SHP77 treated with DMSO at 0.1 percent for 48 hours (cell line): ENCODE measurements around the gene TXN.
A peak's percentile ranks its signal among the peaks of the same experiment; 100 is the strongest.

ENCODE experiments used
- DNase-seq: peaks from one replicate; lab custom pipeline; 2025; lab: John Stamatoyannopoulos, UW

The TXN gene

DNA sequence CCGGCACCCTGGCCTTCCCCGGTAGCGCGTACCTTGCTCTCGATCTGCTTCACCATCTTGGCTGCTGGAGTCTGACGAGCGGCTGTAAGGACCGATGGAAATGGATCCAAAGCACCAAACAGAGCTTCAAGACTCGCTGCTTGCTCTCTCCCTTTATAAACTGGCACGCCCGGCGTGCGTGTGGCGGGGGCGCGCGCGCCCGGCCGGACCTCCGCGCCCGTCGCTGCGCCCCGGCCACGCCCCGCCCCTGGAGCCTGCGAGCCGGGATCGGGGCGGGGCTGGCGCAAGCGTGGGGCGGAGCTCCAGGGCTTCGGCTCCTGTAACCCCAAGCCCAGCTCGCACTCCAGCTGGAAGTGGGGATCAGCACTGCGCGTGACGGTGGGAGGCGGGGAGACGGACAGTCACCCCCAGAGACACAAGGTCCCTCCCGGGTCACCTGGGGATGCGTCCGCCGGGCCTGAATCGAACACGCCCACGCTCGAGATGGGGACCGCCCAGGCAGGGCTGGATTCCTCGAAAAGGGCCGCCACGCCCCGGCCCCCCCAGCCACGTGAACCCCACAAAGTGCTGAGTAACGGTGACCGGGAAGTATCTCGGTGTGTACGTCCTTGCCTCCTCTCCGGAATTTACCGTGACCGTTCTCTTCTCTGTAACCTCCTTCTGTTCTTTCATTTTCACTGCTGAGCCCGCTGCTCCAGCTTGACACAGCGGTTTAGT is at the start of gene TXN:
TXN (minus strand) TSS at position 128 of the 717 bp plus-strand sequence; CDS start at position 56, 72 bp downstream.
- peak; percentile 57 for DNase-seq

- DNase-seq = no peak
Measured at GRCh38 chr9:110303133-110303532, 46.8 kb upstream of the TXN start.

GRCh38 chr9:110298043-110298605 is 41.8 kb upstream of the TXN start:
- no peak for DNase-seq

DNA sequence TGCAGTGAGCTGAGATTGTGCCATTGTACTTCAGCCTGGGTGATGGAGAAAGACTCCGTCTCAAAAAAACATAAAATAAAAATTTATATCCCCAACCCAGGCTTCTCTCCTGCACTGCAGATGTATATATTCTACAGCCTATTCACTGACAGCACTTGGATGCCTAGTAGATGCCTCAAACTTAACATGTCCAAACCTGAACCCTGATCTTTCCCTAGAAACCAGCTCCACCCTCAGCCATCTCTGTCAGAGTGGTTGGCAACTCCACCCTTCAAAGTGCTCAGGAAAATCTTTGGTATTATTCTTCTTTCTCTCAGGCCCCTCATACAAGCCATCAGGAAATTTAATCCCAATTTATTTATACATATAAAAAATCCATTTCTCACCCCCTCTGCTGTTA is 36.9 kb upstream of the TXN start:
- DNase-seq = no peak

GRCh38 chr9:110291921-110292557 is 35.7 kb upstream of the TXN start:
- no peak for DNase-seq

- no peak for DNase-seq
Measured at GRCh38 chr9:110290001-110290400, 33.7 kb upstream of the TXN start.

- no peak for DNase-seq
Measured at GRCh38 chr9:110288503-110288902, 32.2 kb upstream of the TXN start.

GRCh38 chr9:110287289-110287680 is 31.0 kb upstream of the TXN start:
- DNase-seq = no peak

- no peak for DNase-seq
Measured at GRCh38 chr9:110284211-110284844, 28.0 kb upstream of the TXN start.

DNA sequence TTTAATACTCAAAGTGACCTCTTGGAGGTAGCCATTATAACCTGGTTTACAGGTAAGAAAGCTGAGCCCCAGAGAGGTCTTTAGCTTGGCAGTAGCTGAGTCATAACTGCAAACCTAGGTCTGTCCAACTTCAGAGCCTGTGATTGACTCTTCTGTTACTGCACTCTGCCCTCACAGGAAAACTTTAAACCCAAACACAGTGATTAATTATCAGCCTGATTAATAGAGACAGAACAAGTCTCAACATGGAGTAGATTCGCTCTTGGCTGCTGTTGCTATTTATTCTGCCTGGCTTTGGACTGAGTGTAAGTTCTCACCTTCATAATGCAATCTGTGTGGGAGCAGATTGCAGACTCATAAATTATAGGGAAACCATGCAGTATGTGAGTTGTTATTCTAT is 27.4 kb upstream of the TXN start:
- no peak for DNase-seq

DNA sequence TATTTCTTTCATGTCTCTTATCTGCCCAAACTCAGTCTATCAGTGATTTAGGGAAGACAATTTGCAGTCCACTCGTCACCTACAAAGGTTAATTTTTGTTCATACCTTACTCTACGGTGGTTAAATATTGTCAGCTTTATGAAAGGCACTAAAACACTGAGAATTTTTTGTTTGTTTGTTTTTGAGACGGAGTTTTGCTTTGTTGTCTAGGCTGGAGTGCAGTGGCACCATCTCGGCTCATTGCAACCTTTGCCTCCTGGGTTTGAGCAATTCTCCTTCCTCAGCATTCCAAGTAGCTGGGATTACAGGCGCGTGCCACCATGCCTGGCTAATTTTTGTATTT is 26.4 kb upstream of the TXN start:
- DNase-seq = no peak

GRCh38 chr9:110282018-110282738 is 25.9 kb upstream of the TXN start:
- no peak for DNase-seq

GRCh38 chr9:110278080-110278707 is 21.9 kb upstream of the TXN start:
- DNase-seq = no peak

GRCh38 chr9:110276781-110277180 is 20.5 kb upstream of the TXN start:
- DNase-seq = no peak

DNA sequence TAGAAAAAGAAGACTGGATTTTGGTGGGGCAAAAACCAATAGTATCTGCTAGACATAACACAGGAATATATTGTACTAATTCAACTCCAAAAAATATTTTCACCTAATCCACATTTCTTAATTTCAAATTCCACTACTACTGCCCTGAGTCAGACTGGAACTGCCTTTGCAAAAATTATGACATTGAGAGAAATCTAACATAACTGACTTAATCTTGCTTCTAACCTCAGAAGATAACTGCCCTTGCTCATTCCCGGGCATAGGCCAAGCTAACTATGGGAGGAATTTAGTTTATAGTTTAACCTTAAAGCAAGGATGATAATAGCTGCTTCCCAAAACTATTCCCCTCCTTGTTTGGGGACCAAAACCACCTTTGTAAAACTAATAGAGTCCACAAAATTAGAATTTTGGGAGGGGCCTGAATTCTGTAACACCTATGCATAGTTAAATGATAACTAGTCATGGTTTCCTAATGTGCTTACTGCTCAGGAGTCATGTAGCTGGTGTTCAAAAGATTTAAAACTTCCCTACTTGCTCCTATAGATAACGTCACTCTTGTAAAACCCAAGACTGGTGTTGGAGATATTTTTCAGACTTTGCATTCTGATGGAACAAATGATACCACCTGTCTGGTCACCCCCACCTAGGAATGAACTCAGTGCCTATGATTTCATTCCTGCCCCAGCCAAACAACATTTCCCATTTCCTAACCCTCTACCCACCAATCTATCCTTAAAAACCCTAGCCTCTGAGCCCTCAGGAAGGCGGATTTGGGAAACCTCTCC is 14.1 kb upstream of the TXN start:
- no peak for DNase-seq

- no peak for DNase-seq
Measured at GRCh38 chr9:110266795-110267194, 10.5 kb upstream of the TXN start.

GRCh38 chr9:110261632-110262031 is 5.3 kb upstream of the TXN start:
- DNase-seq = no peak

DNA sequence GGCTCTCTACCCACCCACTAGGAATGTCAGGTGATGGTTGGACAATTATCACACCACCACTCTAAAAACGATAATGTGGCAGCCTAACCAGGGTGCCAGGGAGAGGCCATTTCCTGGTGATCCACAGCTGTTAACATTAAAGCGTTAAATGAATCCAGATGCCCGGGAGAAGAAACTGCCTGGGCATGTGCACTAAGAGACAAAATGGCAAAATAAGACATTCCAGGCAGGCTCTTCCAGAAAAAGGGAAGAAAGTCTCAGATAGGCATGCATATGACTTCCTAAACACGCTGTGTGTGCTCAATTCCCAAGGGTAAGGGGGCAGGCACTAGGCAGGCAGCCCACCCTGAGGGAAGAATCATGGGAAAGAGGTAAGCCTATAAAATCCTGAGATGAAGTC is 4.6 kb upstream of the TXN start:
- DNase-seq = no peak

- DNase-seq = no peak
Measured at GRCh38 chr9:110259566-110259965, 3.3 kb upstream of the TXN start.

- DNase-seq = no peak
Measured at GRCh38 chr9:110258690-110259091, 2.4 kb upstream of the TXN start.

GRCh38 chr9:110257956-110258355 is 1.6 kb upstream of the TXN start:
- DNase-seq = no peak
